ENCODE results near the gene ARVCF.

The ARVCF gene

DNA sequence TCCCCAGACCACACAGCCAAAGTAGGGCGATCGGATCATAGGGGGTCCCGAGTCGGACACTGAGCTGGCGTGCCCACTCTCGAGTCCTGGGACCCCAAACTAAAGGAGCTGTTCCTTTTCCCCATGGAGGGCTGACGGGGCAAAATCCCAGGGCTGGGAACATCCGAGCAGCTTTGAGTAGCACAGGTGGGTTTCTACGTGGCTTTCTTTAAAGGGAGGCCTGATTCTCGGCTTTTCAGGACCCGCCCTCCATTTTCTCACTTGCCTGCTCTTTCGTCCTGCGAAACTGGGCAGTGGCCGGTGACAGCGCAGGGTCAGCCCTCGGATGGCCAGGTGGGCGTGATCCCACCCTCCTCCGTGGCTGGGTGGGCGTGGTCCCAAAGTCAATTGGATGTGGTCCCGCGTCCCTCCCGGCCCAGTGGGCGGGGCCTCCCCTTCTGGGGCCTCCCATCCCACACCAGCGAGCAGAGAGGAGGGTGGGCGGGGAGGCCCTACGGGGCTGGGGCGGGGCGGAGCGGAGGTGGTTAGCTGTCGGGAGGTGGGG, 57.5 kb downstream of the ARVCF start:
- TF ChIP-seq, protein P1, sequence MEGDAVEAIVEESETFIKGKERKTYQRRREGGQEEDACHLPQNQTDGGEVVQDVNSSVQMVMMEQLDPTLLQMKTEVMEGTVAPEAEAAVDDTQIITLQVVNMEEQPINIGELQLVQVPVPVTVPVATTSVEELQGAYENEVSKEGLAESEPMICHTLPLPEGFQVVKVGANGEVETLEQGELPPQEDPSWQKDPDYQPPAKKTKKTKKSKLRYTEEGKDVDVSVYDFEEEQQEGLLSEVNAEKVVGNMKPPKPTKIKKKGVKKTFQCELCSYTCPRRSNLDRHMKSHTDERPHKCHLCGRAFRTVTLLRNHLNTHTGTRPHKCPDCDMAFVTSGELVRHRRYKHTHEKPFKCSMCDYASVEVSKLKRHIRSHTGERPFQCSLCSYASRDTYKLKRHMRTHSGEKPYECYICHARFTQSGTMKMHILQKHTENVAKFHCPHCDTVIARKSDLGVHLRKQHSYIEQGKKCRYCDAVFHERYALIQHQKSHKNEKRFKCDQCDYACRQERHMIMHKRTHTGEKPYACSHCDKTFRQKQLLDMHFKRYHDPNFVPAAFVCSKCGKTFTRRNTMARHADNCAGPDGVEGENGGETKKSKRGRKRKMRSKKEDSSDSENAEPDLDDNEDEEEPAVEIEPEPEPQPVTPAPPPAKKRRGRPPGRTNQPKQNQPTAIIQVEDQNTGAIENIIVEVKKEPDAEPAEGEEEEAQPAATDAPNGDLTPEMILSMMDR (IDR thresholded peaks at IDR 0.05; ENCODE audit: unreplicated experiment in 3 of 3): no peak
- Mint-ChIP-seq H3K4me1 (peaks cover 19% of the 10 kb centered on the region), H3K27ac (peak overlapping the region; percentile 19 to 71 (median 31)), H3K27me3 (ENCODE audit: low read depth) (no peaks in the 10 kb centered on the region), H3K4me3 (peak overlapping the region; percentile 45 to 77 (median 75)), H3K36me3 (ENCODE audit: low read depth) (no peaks in the 10 kb centered on the region), H3K9me3 (no peaks in the 10 kb centered on the region)

DNA sequence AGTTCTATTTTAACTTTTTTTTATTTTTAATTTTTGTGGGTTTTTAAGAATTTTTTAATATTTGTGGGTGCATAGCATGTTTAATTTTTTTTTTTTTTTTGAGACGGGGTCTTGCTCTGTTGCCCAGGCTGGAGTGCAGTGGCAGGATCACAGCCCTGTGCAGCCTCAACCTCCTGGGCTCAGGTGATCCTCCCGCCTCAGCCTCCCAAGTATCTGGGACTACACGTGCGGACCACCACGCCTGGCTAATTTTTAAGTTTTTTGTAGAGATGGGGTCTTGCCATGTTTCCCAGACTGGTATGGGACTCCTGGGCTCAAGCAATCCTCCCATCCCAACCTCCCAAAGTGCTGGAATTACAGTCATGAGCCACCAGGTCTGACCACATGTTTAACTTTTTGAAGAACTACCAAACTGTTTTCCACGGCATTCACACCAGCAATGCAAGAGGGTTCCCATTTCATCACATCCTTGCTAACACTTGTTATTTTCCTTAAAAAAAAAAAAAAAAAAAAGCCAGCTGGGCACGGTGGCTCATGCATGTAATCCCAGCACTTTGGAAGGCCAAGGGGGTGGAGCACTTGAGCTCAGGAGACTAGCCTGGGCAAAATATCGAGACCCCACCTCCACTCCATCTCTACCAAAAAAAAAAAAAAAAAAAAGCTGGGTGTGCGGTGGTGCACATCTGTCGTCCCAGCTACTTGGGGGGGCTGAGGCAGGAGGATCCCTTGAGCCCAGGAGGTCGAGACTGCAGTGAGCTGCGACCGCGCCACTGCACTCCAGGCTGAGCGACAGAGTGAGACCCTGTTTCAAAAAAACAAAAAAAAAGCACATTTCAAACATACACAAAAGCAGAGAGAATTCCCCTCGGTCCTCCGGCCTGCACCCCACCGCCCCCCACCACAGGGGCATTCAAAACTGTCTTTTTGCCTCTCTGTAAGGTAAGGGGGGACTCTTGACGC, 58.3 kb downstream of the ARVCF start:
- H3K9me3 Mint-ChIP-seq: no peaks in the 10 kb centered on the region
- TF ChIP-seq, protein P1 (IDR thresholded peaks at IDR 0.05; ENCODE audit: unreplicated experiment in 3 of 3): no peak
- H3K36me3 Mint-ChIP-seq (ENCODE audit: low read depth): no peaks in the 10 kb centered on the region
- H3K4me3 Mint-ChIP-seq: peak overlapping the region; percentile 45 to 77 (median 75)
- no peaks in the 10 kb centered on the region for H3K27me3 Mint-ChIP-seq (ENCODE audit: low read depth)
- peaks cover 19% of the 10 kb centered on the region for H3K4me1 Mint-ChIP-seq
- peak overlapping the region; percentile 19 to 71 (median 31) for H3K27ac Mint-ChIP-seq

DNA sequence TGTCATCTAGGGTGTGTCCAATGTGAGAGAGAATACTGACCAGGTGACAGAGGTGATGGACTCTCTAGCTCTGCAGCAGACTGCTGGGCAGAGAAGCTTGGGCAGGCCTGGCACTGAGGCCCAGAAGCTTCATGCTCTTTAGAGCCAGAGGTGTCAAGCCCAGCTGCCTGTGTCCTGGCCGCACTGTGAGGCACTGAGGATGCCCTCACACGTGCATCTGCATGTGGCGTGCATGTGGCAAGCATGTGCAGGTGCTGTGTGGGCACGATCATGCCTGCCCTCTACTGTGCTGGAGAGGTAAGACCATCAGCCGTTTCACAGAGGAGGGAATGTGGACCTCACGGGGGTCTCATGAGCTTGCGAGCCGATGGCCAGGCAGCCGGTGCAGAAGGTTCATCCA, 59.2 kb downstream of the ARVCF start:
- Mint-ChIP-seq H3K36me3 (ENCODE audit: low read depth) (no peaks in the 10 kb centered on the region), H3K27me3 (ENCODE audit: low read depth) (no peaks in the 10 kb centered on the region), H3K4me1 (peaks cover 19% of the 10 kb centered on the region), H3K27ac (no peak overlapping the region), H3K9me3 (no peaks in the 10 kb centered on the region), H3K4me3 (no peak overlapping the region)
- TF ChIP-seq, protein P1 (IDR thresholded peaks at IDR 0.05; ENCODE audit: unreplicated experiment in 3 of 3): no peak

DNA sequence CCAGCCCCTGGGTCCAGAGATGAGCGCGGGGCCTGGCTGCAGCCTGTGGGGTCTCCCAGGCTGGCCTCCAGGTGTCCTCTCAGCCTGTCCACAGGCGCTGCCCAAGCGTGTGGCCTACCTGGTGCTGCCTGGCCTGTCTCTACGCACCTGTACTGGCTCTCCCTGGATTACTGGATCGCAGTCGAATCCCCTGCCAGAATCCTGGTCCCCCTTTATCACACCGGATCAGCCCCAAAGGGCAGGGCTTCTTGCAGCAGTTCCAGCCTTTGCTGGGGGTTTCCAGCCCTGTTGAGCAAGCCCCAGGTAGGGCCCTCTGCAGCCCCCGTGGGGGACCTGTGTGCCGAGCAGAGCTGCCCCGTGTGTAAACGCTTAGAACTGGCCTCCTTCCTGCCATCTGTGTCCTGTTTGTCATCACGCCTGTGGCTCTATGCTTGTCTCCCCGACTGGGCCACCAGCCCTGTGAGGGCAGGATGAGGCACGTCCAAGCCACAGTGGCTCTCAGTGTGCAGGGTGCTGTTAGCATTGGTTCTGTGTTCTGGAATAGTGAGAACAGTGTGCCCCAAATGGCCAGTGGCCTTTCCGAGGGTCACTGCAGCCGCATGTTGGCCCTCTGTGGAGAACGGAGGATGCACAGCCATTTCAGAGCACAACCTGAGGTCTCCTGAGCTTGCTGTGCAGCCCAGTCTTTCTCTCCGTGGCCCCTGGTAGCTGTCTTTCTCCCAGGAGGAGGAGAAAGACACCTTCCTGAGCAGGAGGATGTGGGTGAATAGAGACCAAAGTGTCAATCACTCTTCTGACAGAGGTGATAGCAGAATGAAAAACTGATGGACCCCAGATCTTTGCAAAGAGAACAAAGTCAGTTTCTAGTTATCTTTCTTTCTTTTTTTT, 61.1 kb downstream of the ARVCF start:
- Mint-ChIP-seq H3K36me3 (ENCODE audit: low read depth) (peaks cover 2% of the 10 kb centered on the region), H3K4me1 (peaks cover 19% of the 10 kb centered on the region), H3K27me3 (ENCODE audit: low read depth) (peaks cover 5% of the 10 kb centered on the region), H3K9me3 (no peaks in the 10 kb centered on the region), H3K27ac (no peak overlapping the region), H3K4me3 (no peak overlapping the region)
- TF ChIP-seq, protein P1 (IDR thresholded peaks at IDR 0.05; ENCODE audit: unreplicated experiment in 3 of 3): no peak

DNA sequence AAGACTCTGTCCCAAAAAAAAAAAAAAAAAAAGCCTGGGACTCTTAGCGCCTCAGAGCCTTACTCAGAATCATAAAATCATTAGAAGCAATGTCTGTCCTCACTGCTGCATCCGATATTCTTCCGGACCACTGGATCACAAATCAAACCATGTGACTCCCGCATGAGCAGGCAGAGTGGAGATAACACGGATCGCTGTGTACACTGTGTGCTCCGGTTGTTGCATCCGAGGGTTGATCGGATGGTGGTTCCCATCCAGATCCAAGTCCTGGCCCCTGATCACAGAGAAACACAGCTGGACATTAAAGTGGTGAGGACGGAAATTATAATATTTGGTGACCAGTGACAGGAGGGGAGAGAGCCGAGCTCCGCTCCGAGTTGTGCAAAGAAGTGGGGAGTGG, 65.3 kb downstream of the ARVCF start:
- H3K9me3 Mint-ChIP-seq: no peaks in the 10 kb centered on the region
- no peak overlapping the region for H3K4me3 Mint-ChIP-seq
- H3K27me3 Mint-ChIP-seq (ENCODE audit: low read depth): peaks cover 5% of the 10 kb centered on the region
- peaks cover 16% of the 10 kb centered on the region for H3K4me1 Mint-ChIP-seq
- no peak overlapping the region for H3K27ac Mint-ChIP-seq
- peaks cover 5% of the 10 kb centered on the region for H3K36me3 Mint-ChIP-seq (ENCODE audit: low read depth)
- TF ChIP-seq, protein P1 (IDR thresholded peaks at IDR 0.05; ENCODE audit: unreplicated experiment in 3 of 3): no peak

Measured in nephron (organoid).